Measurements from ENCODE around the gene DIP2A.
"Not testable (repeated sequence)": the region's sequence is repeated elsewhere in the genome, so short reads cannot be mapped to it uniquely, and the experiment has no call there.

DIP2A gene

DNA sequence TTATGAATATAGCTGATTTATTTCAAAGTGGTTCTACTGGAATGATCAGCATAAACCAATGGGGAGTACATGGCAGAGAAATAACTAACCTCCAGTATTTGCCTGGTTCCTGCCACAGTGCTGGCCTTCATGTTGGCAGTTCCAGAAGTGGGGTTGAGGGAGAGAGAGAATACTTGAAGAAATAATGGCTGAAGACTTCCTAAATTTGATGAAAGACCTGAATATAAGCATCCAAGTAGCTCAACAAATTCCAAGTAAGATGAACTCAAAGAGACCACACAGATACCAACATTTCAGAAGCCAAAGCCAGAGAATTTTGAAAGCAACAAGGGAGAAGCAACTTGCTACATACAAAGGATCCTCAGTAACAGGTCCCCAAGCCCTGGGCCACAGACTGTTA lies 111.9 kb downstream of the DIP2A start:
- DNase-seq (ENCODE audit: low spot score) (no peak), ATAC-seq (ENCODE audit: low read depth) (no peak)
- H3K36me3 ChIP-seq (ENCODE audit: low read depth) = peaks cover 48% of the 10 kb centered on the region
- no peaks in the 10 kb centered on the region for H3K9me3 ChIP-seq (ENCODE audit: severe bottlenecking)
- H3K4me1 ChIP-seq (ENCODE audit: insufficient read depth, poor library complexity, severe bottlenecking) = no peaks in the 10 kb centered on the region
- H3K4me3 ChIP-seq (ENCODE audit: severe bottlenecking) = no peak overlapping the region
- H3K27me3 ChIP-seq (ENCODE audit: insufficient read depth, poor library complexity, severe bottlenecking) = no peaks in the 10 kb centered on the region
- no peak for TF ChIP-seq CTCF (IDR thresholded peaks at IDR 0.05; ENCODE audit: poor library complexity, severe bottlenecking)
- no peak overlapping the region for H3K27ac ChIP-seq (ENCODE audit: poor library complexity, severe bottlenecking)

DNA sequence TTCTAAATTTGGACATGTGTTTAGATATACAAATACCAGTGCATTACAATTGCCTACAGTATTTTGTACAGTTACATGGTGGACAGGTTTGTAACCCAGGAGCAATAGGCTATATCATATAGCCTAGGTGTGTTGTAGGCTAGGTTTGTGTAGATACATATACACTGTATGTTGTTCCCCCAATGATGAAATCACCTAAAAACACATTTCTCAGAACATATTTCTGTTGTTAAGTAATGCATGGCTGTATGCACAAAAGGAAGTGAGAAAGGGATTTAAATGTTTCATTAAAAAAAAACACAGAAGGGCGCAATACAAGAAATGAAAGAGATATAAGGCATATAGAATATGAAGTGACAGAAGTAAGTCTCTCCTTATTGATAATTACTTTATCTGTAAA lies 114.2 kb downstream of the DIP2A start:
- Histone ChIP-seq H3K4me1 (ENCODE audit: insufficient read depth, poor library complexity, severe bottlenecking) (no peaks in the 10 kb centered on the region), H3K36me3 (ENCODE audit: low read depth) (peaks cover 39% of the 10 kb centered on the region), H3K27ac (ENCODE audit: poor library complexity, severe bottlenecking) (no peak overlapping the region), H3K9me3 (ENCODE audit: severe bottlenecking) (no peaks in the 10 kb centered on the region), H3K27me3 (ENCODE audit: insufficient read depth, poor library complexity, severe bottlenecking) (no peaks in the 10 kb centered on the region), H3K4me3 (ENCODE audit: severe bottlenecking) (no peak overlapping the region)
- no peak for DNase-seq (ENCODE audit: low spot score)
- no peak for ATAC-seq (ENCODE audit: low read depth)
- TF ChIP-seq CTCF (IDR thresholded peaks at IDR 0.05; ENCODE audit: poor library complexity, severe bottlenecking) = no peak

- H3K9me3 ChIP-seq (ENCODE audit: severe bottlenecking) = peaks cover 11% of the 10 kb centered on the region
Measured at GRCh38 chr21:46577786-46578185, 119.1 kb downstream of the DIP2A start.

GRCh38 chr21:46579394-46579793 lies 120.7 kb downstream of the DIP2A start:
- Histone ChIP-seq H3K36me3 (ENCODE audit: low read depth) (peaks cover 14% of the 10 kb centered on the region), H3K9me3 (ENCODE audit: severe bottlenecking) (peaks cover 21% of the 10 kb centered on the region)
- not testable (repeated sequence) for H3K4me1 ChIP-seq (ENCODE audit: insufficient read depth, poor library complexity, severe bottlenecking); H3K27me3 ChIP-seq (ENCODE audit: insufficient read depth, poor library complexity, severe bottlenecking); H3K4me3 ChIP-seq (ENCODE audit: severe bottlenecking); ATAC-seq (ENCODE audit: low read depth); DNase-seq (ENCODE audit: low spot score); H3K27ac ChIP-seq (ENCODE audit: poor library complexity, severe bottlenecking)

More at GRCh38 chr21:46577786-46578185, 119.1 kb downstream of the DIP2A start:
- peaks cover 11% of the 10 kb centered on the region for H3K36me3 ChIP-seq (ENCODE audit: low read depth)
- not testable (repeated sequence) for H3K27me3 ChIP-seq (ENCODE audit: insufficient read depth, poor library complexity, severe bottlenecking); H3K27ac ChIP-seq (ENCODE audit: poor library complexity, severe bottlenecking); H3K4me1 ChIP-seq (ENCODE audit: insufficient read depth, poor library complexity, severe bottlenecking); DNase-seq (ENCODE audit: low spot score); H3K4me3 ChIP-seq (ENCODE audit: severe bottlenecking); ATAC-seq (ENCODE audit: low read depth)

DNA sequence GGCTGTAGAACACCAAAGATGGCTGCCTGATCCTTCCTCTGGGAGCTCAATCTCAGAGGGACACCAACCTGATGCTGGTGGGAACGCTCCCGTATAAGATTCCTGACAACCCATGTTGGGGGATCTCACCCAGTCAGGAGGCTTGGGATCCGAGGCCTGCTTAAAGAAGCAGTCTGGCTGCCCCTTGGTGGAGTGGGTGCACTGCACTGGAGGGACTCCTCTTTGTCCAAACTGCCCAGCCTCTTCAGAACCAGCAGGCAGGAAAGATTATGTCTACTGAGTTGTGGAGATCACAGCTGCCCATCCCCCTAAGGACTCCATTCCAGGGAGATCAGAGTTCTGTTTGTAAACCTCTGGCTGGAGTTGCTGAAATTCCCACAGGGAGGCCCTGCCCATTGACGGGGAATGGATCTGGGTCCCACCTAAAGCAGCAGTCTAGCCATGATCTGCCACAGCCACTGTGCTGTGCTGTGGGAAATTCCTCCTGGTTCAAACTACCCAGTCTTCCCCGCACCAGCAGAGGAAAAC lies 123.2 kb downstream of the DIP2A start:
- H3K27me3 ChIP-seq (ENCODE audit: insufficient read depth, poor library complexity, severe bottlenecking) = no peaks in the 10 kb centered on the region
- ATAC-seq (ENCODE audit: low read depth) (no peak), DNase-seq (ENCODE audit: low spot score) (no peak)
- H3K4me3 ChIP-seq (ENCODE audit: severe bottlenecking) = no peak overlapping the region
- peaks cover 21% of the 10 kb centered on the region for H3K9me3 ChIP-seq (ENCODE audit: severe bottlenecking)
- H3K4me1 ChIP-seq (ENCODE audit: insufficient read depth, poor library complexity, severe bottlenecking) = peaks cover 9% of the 10 kb centered on the region
- no peak for TF ChIP-seq CTCF (IDR thresholded peaks at IDR 0.05; ENCODE audit: poor library complexity, severe bottlenecking)
- H3K36me3 ChIP-seq (ENCODE audit: low read depth) = peaks cover 14% of the 10 kb centered on the region
- H3K27ac ChIP-seq (ENCODE audit: poor library complexity, severe bottlenecking) = no peak overlapping the region

GRCh38 chr21:46585191-46585953 lies 126.7 kb downstream of the DIP2A start:
- peaks cover 14% of the 10 kb centered on the region for H3K36me3 ChIP-seq (ENCODE audit: low read depth)
- H3K9me3 ChIP-seq (ENCODE audit: severe bottlenecking) = peaks cover 16% of the 10 kb centered on the region
- peaks cover 9% of the 10 kb centered on the region for H3K4me1 ChIP-seq (ENCODE audit: insufficient read depth, poor library complexity, severe bottlenecking)
- no peaks in the 10 kb centered on the region for H3K27me3 ChIP-seq (ENCODE audit: insufficient read depth, poor library complexity, severe bottlenecking)
- no peak for TF ChIP-seq CTCF (IDR thresholded peaks at IDR 0.05; ENCODE audit: poor library complexity, severe bottlenecking)
- no peak overlapping the region for H3K4me3 ChIP-seq (ENCODE audit: severe bottlenecking)
- peak; percentile 51 for ATAC-seq (ENCODE audit: low read depth)
- no peak overlapping the region for H3K27ac ChIP-seq (ENCODE audit: poor library complexity, severe bottlenecking)
- DNase-seq (ENCODE audit: low spot score) = no peak

Data from RWPE2 (cell line).